GM12878 (cell line): ENCODE measurements around the gene SORCS1. TPM values are rescaled to one million over a fixed set of nuclear protein-coding genes. Genes with fewer than 3 reads are reported as not detected.
A peak's percentile ranks its signal among the peaks of the same experiment; 100 is the strongest.

Experiments
- ATF2 ChIP-seq: IDR thresholded peaks from 2 replicates; pipeline ENCODE4 v1.6.1; 2012; ENCODE audit warnings: low read length, inconsistent platforms
- BCL11A ChIP-seq: IDR thresholded peaks from 2 replicates; pipeline ENCODE4 v1.6.1; 2011; ENCODE audit warnings: low read depth, low read length
- CHD2 ChIP-seq: IDR thresholded peaks from 2 replicates; pipeline ENCODE4 v1.6.1; 2011; ENCODE audit warnings: low read depth, low read length, improper control_type of control experiment, borderline replicate concordance
- CHD4 ChIP-seq: fragments of 200-600 bp; sonication (generic); IDR thresholded peaks from 2 replicates; pipeline ENCODE4 v1.6.1; 2016; ENCODE audit warnings: mild to moderate bottlenecking
- E2F4 ChIP-seq: IDR thresholded peaks from 2 replicates; pipeline ENCODE4 v1.6.1; 2012; ENCODE audit warnings: low read depth, low read length, improper control_type of control experiment
- E2F8 ChIP-seq: fragments of 450-650 bp; IDR thresholded peaks from 2 replicates; pipeline ENCODE4 v1.6.1; 2018; ENCODE audit warnings: mild to moderate bottlenecking, low read depth, moderate library complexity; ENCODE audit not compliant: partially characterized antibody
- EZH2 ChIP-seq: IDR thresholded peaks from 2 replicates; pipeline ENCODE4 v1.6.1; 2012; ENCODE audit warnings: low read depth, mild to moderate bottlenecking, control low read depth, inconsistent platforms, low read length, borderline replicate concordance; ENCODE audit not compliant: control insufficient read depth
- JUNB ChIP-seq: IDR thresholded peaks from 2 replicates; pipeline ENCODE4 v1.6.1; 2016; ENCODE audit warnings: antibody characterized with exemption, mild to moderate bottlenecking
- KLF5 ChIP-seq: fragments of 450-650 bp; IDR thresholded peaks from 2 replicates; pipeline ENCODE4 v1.6.1; 2014; ENCODE audit warnings: mild to moderate bottlenecking; ENCODE audit not compliant: partially characterized antibody
- MAX ChIP-seq: IDR thresholded peaks from 2 replicates; pipeline ENCODE4 v1.6.1; 2012; ENCODE audit warnings: low read depth, low read length, improper control_type of control experiment
- NR2C2 ChIP-seq: IDR thresholded peaks from 2 replicates; pipeline ENCODE4 v1.6.1; 2011; ENCODE audit warnings: borderline replicate concordance, low read depth; ENCODE audit not compliant: control insufficient read depth, insufficient read length
- POLR2A ChIP-seq: IDR thresholded peaks from 2 replicates; pipeline ENCODE4 v1.6.1; 2011; ENCODE audit warnings: low read depth, mild to moderate bottlenecking, low read length
- RELB ChIP-seq: fragments of 450-650 bp; IDR thresholded peaks from 2 replicates; pipeline ENCODE4 v1.6.1; 2017; ENCODE audit warnings: low read depth, mild to moderate bottlenecking, moderate library complexity
- SMC3 ChIP-seq: IDR thresholded peaks from 2 replicates; pipeline ENCODE4 v1.6.1; 2011; ENCODE audit warnings: low read length, improper control_type of control experiment, borderline replicate concordance
- SREBF1 ChIP-seq: IDR thresholded peaks from 2 replicates; pipeline ENCODE4 v1.6.1; 2012; ENCODE audit warnings: mild to moderate bottlenecking, low read length
- SUZ12 ChIP-seq: fragments of 200-600 bp; sonication (generic); IDR thresholded peaks from one replicate; pipeline ENCODE4 v1.6.1; 2018; ENCODE audit warnings: antibody characterized with exemption, mild to moderate bottlenecking; ENCODE audit not compliant: unreplicated experiment
- TCF7 ChIP-seq: IDR thresholded peaks from 2 replicates; pipeline ENCODE4 v1.6.1; 2014; ENCODE audit warnings: antibody characterized with exemption, borderline replicate concordance
- USF2 ChIP-seq: IDR thresholded peaks from 2 replicates; pipeline ENCODE4 v1.6.1; 2011; ENCODE audit warnings: low read depth, low read length, improper control_type of control experiment, borderline replicate concordance
- ZBTB11 ChIP-seq: fragments of 450-650 bp; formaldehyde crosslinking; IDR thresholded peaks from 2 replicates; pipeline ENCODE4 v1.5.0; 2022; ENCODE audit warnings: mild to moderate bottlenecking, missing genetic modification characterization
- polyA plus RNA-seq, 11 experiments: library from polyadenylated mRNA; depleted of rRNA in 4 of 11; unstranded in 6 of 11; stranded (reverse) in 5 of 11; fragments of >200 nt; fragmentation: Nextera tagmentation in 4 of 11; fragmentation: Illumina TruSeq in 1 of 11; extraction: Ambion mirVana in 4 of 11; extraction: Trizol in 1 of 11; gene quantifications; 1 replicate in 1 of 11; 2 replicates in 10 of 11; pipeline versions ENCODE4 v1.2.1 to v1.2.3, GENCODE V29; 2011 to 2016; ENCODE audit warnings: inconsistent platforms in 2 of 11, missing spikeins in 2 of 11, low read depth in 1 of 11
- total RNA-seq, 4 experiments: library from RNA; depleted of rRNA in 3 of 4; stranded (reverse); fragments of >200 nt in 3 of 4; fragmentation: Illumina TruSeq in 1 of 4; extraction: Trizol in 1 of 4; gene quantifications; 2 replicates each; pipeline versions ENCODE4 v1.2.1 to v1.2.3, GENCODE V29; 2013 to 2021

The SORCS1 gene
- total and polyA plus RNA-seq, 10 of the 15 experiments (the other 5 are each of a cell fraction or from before 2014, with no cell fraction given) = 0.02 to 9.6 (median 0.06) TPM; not detected in 3

GRCh38 chr10:106935978-106936451 lies 228.5 kb downstream of the SORCS1 start (continued):
- TF ChIP-seq KLF5 = no peak
- peak; percentile 84 for TF ChIP-seq ATF2
- TF ChIP-seq POLR2A = no peak
- TF ChIP-seq TCF7 = no peak
- TF ChIP-seq JUNB = peak; percentile 90
- TF ChIP-seq RELB = peak; percentile 88
- TF ChIP-seq CHD2 = peak; percentile 24; the same call in 1 of the 2 replicates
- TF ChIP-seq BCL11A = peak; percentile 80
- no peak for TF ChIP-seq NR2C2
- TF ChIP-seq SUZ12 = no peak
- no peak for TF ChIP-seq ZBTB11 (CRISPR knock-in tag)
- TF ChIP-seq EZH2 = no peak
- no peak for TF ChIP-seq E2F4
- no peak for TF ChIP-seq USF2
- no peak for TF ChIP-seq SREBF1
- TF ChIP-seq MAX = no peak
- 0 out of 2 replicates have a peak, but pooled peaks have one; percentile 2 for TF ChIP-seq SMC3
- TF ChIP-seq E2F8 = no peak
- TF ChIP-seq CHD4 = no peak
